Fibroblast of villous mesenchyme (primary cell): ENCODE data around the gene PRUNE2. TPM values are rescaled to one million over a fixed set of nuclear protein-coding genes. Genes with fewer than 3 reads are reported as not detected.
"Not testable (repeated sequence)": the region's sequence is repeated elsewhere in the genome, so short reads cannot be mapped to it uniquely, and the experiment has no call there.

Source experiments
- DNase-seq: peaks from one replicate; pipeline ENCODE4 v3.0.0-alpha.2; 2010; ENCODE audit warnings: low read depth
- H3K4me3 ChIP-seq: 2 replicates; pipeline ENCODE4 v1.5.1; 2011; ENCODE audit warnings: low read depth, mild to moderate bottlenecking, low read length
- total RNA-seq: library from RNA; depleted of rRNA; stranded (reverse); fragments of >200 nt; gene quantifications from 2 replicates; pipeline ENCODE4 v1.2.3, GENCODE V29; 2012
- TF ChIP-seq, protein P1 (sequence below): IDR thresholded peaks from 2 replicates; pipeline ENCODE4 v1.5.1; 2012; ENCODE audit warnings: low read depth, mild to moderate bottlenecking, low read length; ENCODE audit not compliant: insufficient read depth

Gene PRUNE2
- total RNA-seq, 1 donor: 14.2 TPM

GRCh38 chr9:76594764-76595424 lies 311.0 kb downstream of the PRUNE2 start:
- TF ChIP-seq, protein P1, sequence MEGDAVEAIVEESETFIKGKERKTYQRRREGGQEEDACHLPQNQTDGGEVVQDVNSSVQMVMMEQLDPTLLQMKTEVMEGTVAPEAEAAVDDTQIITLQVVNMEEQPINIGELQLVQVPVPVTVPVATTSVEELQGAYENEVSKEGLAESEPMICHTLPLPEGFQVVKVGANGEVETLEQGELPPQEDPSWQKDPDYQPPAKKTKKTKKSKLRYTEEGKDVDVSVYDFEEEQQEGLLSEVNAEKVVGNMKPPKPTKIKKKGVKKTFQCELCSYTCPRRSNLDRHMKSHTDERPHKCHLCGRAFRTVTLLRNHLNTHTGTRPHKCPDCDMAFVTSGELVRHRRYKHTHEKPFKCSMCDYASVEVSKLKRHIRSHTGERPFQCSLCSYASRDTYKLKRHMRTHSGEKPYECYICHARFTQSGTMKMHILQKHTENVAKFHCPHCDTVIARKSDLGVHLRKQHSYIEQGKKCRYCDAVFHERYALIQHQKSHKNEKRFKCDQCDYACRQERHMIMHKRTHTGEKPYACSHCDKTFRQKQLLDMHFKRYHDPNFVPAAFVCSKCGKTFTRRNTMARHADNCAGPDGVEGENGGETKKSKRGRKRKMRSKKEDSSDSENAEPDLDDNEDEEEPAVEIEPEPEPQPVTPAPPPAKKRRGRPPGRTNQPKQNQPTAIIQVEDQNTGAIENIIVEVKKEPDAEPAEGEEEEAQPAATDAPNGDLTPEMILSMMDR: no peak
- no peak for DNase-seq
- H3K4me3 ChIP-seq: no peak overlapping the region

GRCh38 chr9:76593961-76594735 lies 311.8 kb downstream of the PRUNE2 start:
- not testable (repeated sequence) for DNase-seq, H3K4me3 ChIP-seq

- H3K4me3 ChIP-seq: no peak overlapping the region
- DNase-seq: no peak
- TF ChIP-seq, protein P1: no peak
Observed at GRCh38 chr9:76592974-76593347, 313.0 kb downstream of the PRUNE2 start.

DNA sequence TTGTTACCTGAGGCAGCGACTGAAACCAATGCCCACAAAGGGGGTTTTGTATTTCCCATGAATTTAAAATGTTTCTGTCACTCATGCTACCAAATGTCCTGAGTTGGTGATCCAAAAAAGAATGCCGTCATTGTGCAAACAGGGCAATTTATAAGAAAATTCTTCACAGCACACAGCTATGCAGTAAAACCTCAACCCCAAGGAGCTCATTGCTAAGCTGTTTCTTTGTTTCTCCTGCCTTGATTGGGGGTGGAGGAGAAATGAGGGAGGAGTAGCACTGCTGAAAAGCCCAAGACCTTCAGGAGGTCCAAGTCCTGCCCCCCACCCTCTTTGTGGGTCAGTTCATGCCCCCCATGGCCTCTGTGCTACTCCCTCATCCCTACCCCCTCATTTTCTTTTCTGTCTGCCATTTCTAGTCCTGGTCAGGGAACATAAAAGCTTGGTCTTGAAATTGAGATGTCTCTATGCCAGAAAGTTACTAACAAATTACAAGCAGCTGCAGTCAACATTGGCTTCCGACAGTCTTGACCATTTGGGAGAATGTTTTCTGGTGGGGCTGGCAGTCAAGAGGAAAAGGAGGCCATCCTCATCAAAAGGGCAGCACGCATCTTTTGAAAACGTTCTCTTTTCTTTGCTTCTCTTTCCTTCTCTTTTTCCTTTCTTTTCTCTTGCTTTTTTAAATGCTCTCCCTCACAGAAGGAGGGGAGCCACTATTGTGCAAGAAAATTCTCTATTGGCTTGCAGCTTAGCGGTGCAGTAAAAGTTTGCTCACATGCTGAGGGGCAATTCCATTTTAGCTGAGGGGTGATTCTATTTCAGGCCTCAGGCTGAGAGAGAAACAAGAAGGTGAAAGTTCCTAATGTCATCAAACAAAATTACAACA lies 313.6 kb downstream of the PRUNE2 start:
- DNase-seq: no peak
- TF ChIP-seq, protein P1: no peak

DNA sequence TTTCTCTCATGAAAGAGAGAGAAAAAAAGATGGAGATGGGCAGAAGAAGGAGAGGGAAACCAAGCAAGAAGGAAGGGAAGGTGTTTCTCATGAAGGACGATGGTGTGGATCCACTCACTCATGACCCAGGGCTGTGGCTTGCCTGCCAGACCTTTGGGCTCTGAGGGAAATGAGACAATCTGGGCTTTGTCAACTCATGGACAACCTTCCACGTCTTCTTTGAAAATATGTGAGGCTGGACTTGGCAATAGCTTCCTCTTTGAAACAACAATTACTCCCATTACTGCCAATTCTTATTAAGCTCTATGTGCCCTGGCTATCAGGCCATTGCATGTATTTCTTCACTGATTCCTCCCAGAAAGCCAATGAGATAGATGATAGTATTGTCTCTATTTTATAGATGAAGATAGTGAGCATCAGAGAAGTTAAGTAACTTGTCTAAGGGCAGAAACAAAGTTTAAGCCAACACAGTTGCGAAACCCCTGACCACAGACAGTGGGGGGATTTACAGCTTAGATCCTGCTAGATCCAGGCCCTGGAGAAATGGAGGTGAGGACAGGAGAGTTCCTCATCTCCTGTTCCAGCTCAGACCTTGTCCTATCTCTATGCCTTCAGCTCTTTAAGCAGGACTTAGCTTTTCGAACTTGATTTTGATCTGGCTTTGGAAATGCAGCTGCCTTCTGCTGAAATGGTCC lies 314.5 kb downstream of the PRUNE2 start:
- no peak overlapping the region for H3K4me3 ChIP-seq
- TF ChIP-seq, protein P1: no peak
- DNase-seq: peak; percentile 85

More for the DNA sequence above, 313.6 kb downstream of the PRUNE2 start:
- no peak overlapping the region for H3K4me3 ChIP-seq

DNA sequence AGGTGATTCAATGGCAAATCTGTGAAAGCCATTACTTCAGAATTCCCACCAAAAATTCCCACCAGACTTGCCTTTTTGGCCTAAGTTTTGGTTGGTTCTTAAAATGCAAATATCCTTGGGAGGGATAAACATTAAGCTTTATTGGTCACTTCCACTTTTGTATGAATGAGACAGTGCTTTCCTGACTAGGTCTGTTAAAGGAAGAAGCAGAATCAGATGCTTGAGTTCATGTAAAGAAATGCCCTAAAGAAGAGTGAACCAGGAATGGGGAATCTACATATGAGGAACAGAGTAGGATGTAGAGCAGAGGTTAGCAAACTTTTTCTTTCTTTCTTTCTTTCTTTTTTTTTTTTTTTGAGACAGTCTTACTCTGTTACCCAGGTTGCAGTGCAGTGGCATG lies 317.6 kb downstream of the PRUNE2 start:
- H3K4me3 ChIP-seq: no peak overlapping the region
- TF ChIP-seq, protein P1: no peak
- no peak for DNase-seq
